ENCODE data around the gene NUP188.
"Not testable (repeated sequence)": the region's sequence is repeated elsewhere in the genome, so short reads cannot be mapped to it uniquely, and the experiment has no call there.

NUP188 gene

GRCh38 chr9:129028192-129028966 is 80.9 kb downstream of the NUP188 start, which contains the start of gene SH3GLB2:
Gene SH3GLB2 (minus strand): TSS chr9:129028331. CDS start chr9:129028154, 177 bp downstream.
- no peak for FAIRE-seq

- FAIRE-seq, result no peak
These were observed 82.7 kb downstream of the NUP188 start for GRCh38 chr9:129030191-129030590.

GRCh38 chr9:129031514-129031913 is 84.0 kb downstream of the NUP188 start:
- FAIRE-seq, result no peak

- no peak for FAIRE-seq
These were observed 85.2 kb downstream of the NUP188 start for GRCh38 chr9:129032541-129033159.

- FAIRE-seq, result no peak
These were observed 85.7 kb downstream of the NUP188 start for GRCh38 chr9:129033216-129033615.

- not testable (repeated sequence) for FAIRE-seq
These were observed 88.3 kb downstream of the NUP188 start for GRCh38 chr9:129035838-129036237.

- FAIRE-seq, result peak; percentile 95
These were observed 88.9 kb downstream of the NUP188 start, which contains the start of gene MIGA2 for GRCh38 chr9:129036241-129036922. Gene MIGA2 (plus strand): TSS chr9:129036626. CDS start chr9:129040595, 3,969 bp downstream.

- FAIRE-seq, result no peak
These were observed 89.6 kb downstream of the NUP188 start for GRCh38 chr9:129036923-129037766.

- FAIRE-seq, result no peak
These were observed 90.2 kb downstream of the NUP188 start for GRCh38 chr9:129037767-129038098.

- FAIRE-seq, result no peak
These were observed 90.8 kb downstream of the NUP188 start for GRCh38 chr9:129038109-129038852.

- no peak for FAIRE-seq
These were observed 92.7 kb downstream of the NUP188 start for GRCh38 chr9:129040113-129040643.

- FAIRE-seq, result no peak
These were observed 94.5 kb downstream of the NUP188 start for GRCh38 chr9:129042016-129042415.

- FAIRE-seq, result no peak
These were observed 105.1 kb downstream of the NUP188 start for GRCh38 chr9:129052592-129052991.

- no peak for FAIRE-seq
These were observed 105.5 kb downstream of the NUP188 start for GRCh38 chr9:129053020-129053419.

- FAIRE-seq, result no peak
These were observed 106.8 kb downstream of the NUP188 start for GRCh38 chr9:129054163-129054851.

Data from endometrium (tissue), 2 donors.